ENCODE results near the gene SMIM1. TPM values are rescaled to one million over a fixed set of nuclear protein-coding genes. Genes with fewer than 3 reads are reported as not detected.

SMIM1 gene
- total and polyA plus RNA-seq, 2 experiments from 2014 or later, result 20.9 to 25.8 TPM

DNA sequence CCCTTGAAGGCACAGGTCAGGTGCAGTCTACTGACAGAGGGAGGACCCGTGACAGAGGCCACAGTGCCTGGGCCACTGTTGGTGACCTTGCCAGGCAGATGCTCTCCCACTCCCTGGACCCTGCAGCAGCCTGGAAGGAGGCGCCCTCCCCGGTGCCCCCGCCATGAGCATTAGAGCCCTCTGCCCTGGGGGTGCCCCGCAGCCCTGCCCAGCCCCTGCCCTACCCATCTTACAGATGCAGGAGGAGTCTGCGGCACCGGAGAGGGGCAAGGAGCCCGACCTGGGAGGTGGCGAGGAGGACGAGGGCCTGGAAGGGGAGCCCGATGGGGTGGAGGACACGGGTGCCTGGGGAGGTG, 9.7 kb upstream of the SMIM1 start:
- H3K27me3 ChIP-seq, result peaks cover 3% of the 10 kb centered on the region
- H3K4me3 ChIP-seq, result no peak overlapping the region
- no peak for DNase-seq (ENCODE audit: low read depth in 1 of 2, low spot score in 1 of 2)
- H3K9me3 ChIP-seq (ENCODE audit: low read depth), result no peaks in the 10 kb centered on the region
- H3K4me1 ChIP-seq (ENCODE audit: low read depth), result no peaks in the 10 kb centered on the region
- TF ChIP-seq, protein P1, sequence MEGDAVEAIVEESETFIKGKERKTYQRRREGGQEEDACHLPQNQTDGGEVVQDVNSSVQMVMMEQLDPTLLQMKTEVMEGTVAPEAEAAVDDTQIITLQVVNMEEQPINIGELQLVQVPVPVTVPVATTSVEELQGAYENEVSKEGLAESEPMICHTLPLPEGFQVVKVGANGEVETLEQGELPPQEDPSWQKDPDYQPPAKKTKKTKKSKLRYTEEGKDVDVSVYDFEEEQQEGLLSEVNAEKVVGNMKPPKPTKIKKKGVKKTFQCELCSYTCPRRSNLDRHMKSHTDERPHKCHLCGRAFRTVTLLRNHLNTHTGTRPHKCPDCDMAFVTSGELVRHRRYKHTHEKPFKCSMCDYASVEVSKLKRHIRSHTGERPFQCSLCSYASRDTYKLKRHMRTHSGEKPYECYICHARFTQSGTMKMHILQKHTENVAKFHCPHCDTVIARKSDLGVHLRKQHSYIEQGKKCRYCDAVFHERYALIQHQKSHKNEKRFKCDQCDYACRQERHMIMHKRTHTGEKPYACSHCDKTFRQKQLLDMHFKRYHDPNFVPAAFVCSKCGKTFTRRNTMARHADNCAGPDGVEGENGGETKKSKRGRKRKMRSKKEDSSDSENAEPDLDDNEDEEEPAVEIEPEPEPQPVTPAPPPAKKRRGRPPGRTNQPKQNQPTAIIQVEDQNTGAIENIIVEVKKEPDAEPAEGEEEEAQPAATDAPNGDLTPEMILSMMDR (IDR thresholded peaks at IDR 0.05; ENCODE audit: low read depth, low read length), result no peak
- no peaks in the 10 kb centered on the region for H3K36me3 ChIP-seq
- H3K27ac ChIP-seq, result no peak overlapping the region

DNA sequence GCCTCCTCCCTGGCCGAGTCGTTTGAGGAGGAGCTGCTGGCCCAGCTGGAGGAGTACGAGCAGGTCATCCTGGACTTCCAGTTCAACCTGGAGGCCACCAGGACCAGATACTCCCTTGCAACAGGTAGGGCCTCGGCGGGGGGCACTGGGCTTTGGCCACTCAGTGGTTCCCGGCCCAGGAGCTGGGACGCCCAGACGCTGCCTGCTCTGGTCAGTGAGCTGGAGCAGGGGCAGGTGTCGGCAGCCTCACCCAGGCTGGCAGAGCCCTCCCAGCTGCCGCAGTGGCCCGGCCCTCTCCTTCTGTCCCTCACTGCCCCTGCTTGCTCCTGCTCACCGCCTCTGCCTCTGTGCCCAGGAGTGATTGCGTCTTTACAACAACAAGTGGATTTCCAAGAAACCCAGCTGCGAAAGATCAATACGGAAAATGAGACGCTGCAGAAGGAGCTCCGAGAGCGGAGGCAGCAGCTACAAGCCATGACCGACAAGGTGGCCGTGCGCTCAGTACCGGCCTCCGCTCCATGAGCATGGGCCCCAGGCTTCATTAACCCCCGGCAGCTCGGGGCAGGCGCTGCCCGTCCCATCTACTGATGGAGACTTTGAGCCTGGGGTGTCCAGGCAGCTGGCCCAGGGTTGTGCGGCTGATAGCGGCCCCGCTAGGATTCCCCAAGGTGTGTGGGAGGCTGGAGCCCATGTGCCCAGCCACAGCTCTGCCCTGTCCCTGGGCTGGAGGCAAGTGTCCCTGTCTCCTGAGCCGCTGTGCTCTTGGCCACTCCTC, 9.0 kb upstream of the SMIM1 start:
- TF ChIP-seq, protein P1 (IDR thresholded peaks at IDR 0.05; ENCODE audit: low read depth, low read length), result no peak
- Histone ChIP-seq H3K9me3 (ENCODE audit: low read depth) (no peaks in the 10 kb centered on the region), H3K27ac (no peak overlapping the region), H3K4me1 (ENCODE audit: low read depth) (no peaks in the 10 kb centered on the region), H3K4me3 (no peak overlapping the region), H3K27me3 (peaks cover 3% of the 10 kb centered on the region), H3K36me3 (no peaks in the 10 kb centered on the region)
- DNase-seq (ENCODE audit: low read depth in 1 of 2, low spot score in 1 of 2), result no peak

DNA sequence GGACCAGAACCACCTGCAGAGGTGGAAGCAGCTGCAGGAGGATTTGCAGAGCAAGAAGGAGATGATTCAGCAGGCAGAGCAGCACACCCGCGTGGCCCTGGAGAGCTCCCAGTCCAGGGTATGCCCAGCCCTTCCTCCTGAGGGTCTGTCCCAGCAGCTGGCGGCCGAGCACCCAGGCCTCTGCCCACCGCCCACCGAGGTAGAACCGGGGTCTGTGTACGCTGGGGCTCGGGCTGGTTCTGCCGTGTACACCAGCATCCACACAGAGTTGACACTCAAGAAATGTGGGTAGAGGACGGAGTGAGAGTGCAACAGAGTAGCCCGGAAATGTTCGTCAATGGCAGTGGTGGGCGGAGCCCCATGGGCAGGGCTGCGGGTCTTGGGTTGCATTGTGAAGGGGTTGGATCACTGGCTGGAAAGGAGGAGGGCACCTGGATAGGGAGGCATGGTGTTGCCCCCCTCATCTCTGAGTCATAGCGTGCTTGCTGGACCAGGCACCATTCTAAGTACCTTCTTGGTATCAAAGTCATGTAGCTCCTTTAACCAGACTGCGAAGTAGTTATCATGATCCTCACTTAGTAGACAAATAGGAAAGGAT, 5.1 kb upstream of the SMIM1 start:
- no peak overlapping the region for H3K27ac ChIP-seq
- H3K9me3 ChIP-seq (ENCODE audit: low read depth), result no peaks in the 10 kb centered on the region
- H3K4me3 ChIP-seq, result no peak overlapping the region
- no peak for DNase-seq (ENCODE audit: low read depth in 1 of 2, low spot score in 1 of 2)
- TF ChIP-seq, protein P1 (IDR thresholded peaks at IDR 0.05; ENCODE audit: low read depth, low read length), result no peak
- no peaks in the 10 kb centered on the region for H3K27me3 ChIP-seq
- peaks cover 11% of the 10 kb centered on the region for H3K4me1 ChIP-seq (ENCODE audit: low read depth)
- H3K36me3 ChIP-seq, result no peaks in the 10 kb centered on the region

- DNase-seq (ENCODE audit: low read depth in 1 of 2, low spot score in 1 of 2), result no peak
- no peak overlapping the region for H3K4me3 ChIP-seq
- H3K4me1 ChIP-seq (ENCODE audit: low read depth), result peaks cover 18% of the 10 kb centered on the region
- H3K9me3 ChIP-seq (ENCODE audit: low read depth), result no peaks in the 10 kb centered on the region
- H3K36me3 ChIP-seq, result no peaks in the 10 kb centered on the region
- TF ChIP-seq, protein P1 (IDR thresholded peaks at IDR 0.05; ENCODE audit: low read depth, low read length), result no peak
- H3K27me3 ChIP-seq, result no peaks in the 10 kb centered on the region
- no peak overlapping the region for H3K27ac ChIP-seq
Observed at GRCh38 chr1:3768811-3769390, 3.6 kb upstream of the SMIM1 start.

DNA sequence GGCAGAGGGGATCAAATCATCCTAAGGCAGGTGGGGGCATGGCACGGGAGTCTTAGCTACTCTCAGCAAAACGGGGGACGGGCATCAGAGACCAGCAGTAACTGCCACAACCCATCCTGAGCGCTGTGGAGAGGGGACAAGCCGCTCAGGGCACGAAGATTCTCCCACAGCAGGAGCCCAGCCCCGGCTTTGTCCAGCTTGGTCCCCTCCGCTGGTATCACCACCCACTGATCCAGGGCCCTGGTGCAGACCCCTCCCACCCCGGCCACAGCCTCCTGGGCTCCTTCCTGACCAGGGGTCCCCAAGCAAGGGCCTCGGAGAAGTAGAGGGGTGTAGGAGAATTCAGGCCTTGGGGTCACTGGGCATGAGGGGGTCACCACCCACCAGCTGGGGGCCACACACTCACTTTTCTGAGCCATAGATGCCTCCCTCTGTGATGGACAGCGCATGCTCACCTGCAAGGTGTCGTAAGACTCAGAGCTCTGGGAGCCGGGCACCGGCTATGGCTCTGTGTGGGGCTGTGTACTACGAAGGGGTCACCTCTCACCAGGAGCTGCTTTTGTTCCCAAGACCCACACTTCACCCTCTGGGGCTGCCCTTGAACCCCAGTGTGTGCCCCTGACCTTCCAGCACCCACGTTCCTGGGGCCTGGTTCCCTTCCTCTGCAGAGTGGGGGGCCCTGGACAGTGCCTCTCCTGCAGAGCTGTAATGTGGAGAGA, 2.3 kb upstream of the SMIM1 start:
- no peaks in the 10 kb centered on the region for H3K36me3 ChIP-seq
- TF ChIP-seq, protein P1 (IDR thresholded peaks at IDR 0.05; ENCODE audit: low read depth, low read length), result no peak
- H3K4me3 ChIP-seq, result no peak overlapping the region
- peaks cover 30% of the 10 kb centered on the region for H3K4me1 ChIP-seq (ENCODE audit: low read depth)
- DNase-seq (ENCODE audit: low read depth in 1 of 2, low spot score in 1 of 2), result no peak
- no peaks in the 10 kb centered on the region for H3K27me3 ChIP-seq
- no peak overlapping the region for H3K27ac ChIP-seq
- no peaks in the 10 kb centered on the region for H3K9me3 ChIP-seq (ENCODE audit: low read depth)

Measured in cardiac muscle cell (in vitro differentiated cells and primary cell).